Esophagus squamous epithelium (tissue), 4 donors: ENCODE measurements around the gene FYCO1.

Experiments used
- CTCF ChIP-seq, 6 experiments: fragments of 450-650 bp in 4 of 6; fragments of 200-600 bp in 2 of 6; sonication (generic) in 2 of 6; IDR thresholded peaks; one replicate each; pipeline ENCODE4 v1.5.1; 2016 to 2019; ENCODE audit warnings: antibody characterized with exemption in 6 of 6, mild to moderate bottlenecking in 4 of 6, moderate library complexity in 4 of 6
- POLR2A ChIP-seq, 4 donors: fragments of 450-650 bp; IDR thresholded peaks; one replicate each; pipeline ENCODE4 v1.6.1; 2017; ENCODE audit warnings: antibody characterized with exemption in 4 of 4, mild to moderate bottlenecking in 4 of 4, moderate library complexity in 3 of 4

- TF ChIP-seq CTCF (IDR thresholded peaks at IDR 0.05) (no peak), POLR2A (IDR thresholded peaks at IDR 0.05) (no peak)
Measured at GRCh38 chr3:45915518-45916231, 79.9 kb downstream of the FYCO1 start.
